GM18511 (cell line): ENCODE results near the gene TEKT3.

Experiments used
- ATAC-seq: cut with Tn5 transposase; IDR thresholded peaks from one replicate; pipeline ENCODE4 v1.9.1; 2021; ENCODE audit warnings: mild to moderate bottlenecking, moderate library complexity; ENCODE audit not compliant: unreplicated experiment

The TEKT3 gene

DNA sequence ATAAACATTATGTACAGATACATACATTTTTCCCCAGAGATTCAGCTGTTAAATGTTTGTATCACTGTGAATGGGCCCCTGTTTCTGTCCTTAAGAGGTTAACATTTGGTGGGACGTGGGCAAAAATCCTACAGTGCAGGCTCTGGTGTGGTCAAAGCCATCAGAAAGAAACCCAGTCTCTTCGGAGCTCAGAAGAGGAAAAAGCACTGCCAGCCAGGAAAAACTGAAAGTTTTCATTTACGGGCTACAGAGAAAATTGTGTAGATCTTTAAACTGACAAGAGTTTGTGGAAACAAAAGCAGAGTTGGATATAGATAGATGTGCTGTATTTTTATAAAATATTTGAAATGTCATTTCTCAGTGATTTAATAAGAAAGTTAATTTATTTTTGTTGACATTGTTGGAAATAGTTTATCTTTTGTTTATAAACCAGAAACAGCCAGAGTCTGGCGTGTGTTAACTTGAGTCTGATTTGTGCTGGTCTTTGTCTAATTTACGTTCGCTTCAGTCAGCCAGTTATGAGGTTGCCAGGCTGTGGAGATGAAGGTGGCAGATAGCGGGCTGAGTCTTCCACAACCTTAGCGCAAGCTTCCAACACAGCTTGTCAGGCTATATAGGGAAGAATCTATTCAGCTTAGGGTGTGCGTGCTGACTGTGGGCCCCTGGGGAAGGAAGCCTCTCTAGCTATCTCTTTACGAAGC is 9.5 kb upstream of the TEKT3 start:
- ATAC-seq, result no peak

DNA sequence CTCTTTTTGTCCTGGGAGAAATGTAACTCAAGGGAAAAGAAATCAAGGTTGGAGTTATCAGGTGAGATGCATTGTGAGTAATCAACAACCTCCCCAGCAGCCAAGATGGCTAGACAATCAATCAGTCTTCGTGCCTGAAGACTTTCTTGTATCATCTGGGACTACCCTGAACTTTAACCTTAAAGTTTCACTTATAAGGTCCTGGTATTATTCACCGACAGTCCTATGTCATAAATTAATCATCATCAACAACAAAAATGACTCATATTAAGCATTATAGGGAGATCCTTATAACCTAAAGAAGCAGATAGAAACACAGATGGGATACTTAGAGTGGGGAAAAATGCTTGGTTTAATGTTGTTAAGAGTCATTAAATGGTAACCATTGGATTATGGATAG is 7.7 kb upstream of the TEKT3 start:
- ATAC-seq, result no peak

DNA sequence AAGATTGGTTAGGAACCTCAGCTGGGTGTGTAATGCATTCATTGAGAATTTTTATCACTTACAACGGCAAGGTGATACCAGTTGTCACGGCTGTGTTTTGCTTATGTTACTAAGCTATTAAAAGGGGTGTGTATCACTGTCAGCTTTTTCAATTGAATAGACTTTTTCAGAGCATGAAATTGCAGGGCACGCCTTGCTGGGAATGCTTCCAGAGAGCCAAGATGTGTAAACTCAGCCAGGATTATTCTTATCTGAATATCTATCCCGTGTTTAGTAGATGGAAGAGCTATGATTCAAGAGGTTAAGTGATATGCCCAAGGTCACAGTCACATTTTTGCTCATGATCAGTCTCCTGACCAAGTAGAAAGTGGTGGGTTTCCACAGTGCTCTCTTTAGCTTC is 6.6 kb upstream of the TEKT3 start:
- ATAC-seq, result no peak

DNA sequence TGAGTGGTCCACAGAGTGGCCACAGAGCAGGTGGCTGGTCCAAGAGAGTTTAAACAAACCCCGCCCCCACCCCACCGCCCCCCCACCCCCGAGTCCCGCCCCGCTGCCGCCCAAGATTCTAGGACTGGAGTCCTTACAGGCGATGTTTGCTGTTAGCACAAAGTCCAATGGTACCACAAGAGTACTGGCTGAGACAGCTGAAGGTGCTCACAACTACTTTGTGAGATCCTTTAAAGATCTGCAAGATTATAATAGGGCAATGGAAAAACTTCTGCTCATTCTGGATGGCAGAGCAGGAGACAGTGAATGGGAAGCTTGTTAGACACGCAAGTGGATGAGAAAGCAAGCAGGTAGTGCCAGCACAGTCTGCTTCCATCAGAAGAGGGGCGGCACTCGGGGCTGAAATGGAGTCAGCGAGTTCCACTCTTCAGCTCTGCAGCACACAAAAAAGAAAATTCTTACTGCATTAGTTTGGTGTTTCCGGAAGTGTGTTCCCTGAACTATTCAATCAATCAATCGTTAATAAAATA is 4.7 kb upstream of the TEKT3 start:
- no peak for ATAC-seq

DNA sequence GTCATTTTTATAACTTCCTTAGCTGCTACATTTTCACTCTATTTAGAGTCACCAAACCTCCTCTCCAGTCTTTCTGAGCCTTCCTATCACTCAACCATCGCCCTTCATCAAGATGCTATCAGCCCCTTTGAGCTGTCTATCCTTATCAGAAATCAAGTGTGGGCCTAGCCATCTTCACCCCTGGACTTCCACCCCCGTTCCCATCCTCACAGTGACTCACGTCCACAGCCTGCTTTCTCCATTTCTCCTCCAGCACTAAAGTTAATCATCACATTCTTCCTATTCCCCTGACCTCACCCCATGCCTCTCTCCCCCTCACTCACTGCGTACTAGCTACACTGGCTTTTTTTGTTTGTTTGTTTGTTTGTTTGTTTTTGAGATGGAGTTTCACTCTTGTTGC is 2.4 kb upstream of the TEKT3 start:
- no peak for ATAC-seq

DNA sequence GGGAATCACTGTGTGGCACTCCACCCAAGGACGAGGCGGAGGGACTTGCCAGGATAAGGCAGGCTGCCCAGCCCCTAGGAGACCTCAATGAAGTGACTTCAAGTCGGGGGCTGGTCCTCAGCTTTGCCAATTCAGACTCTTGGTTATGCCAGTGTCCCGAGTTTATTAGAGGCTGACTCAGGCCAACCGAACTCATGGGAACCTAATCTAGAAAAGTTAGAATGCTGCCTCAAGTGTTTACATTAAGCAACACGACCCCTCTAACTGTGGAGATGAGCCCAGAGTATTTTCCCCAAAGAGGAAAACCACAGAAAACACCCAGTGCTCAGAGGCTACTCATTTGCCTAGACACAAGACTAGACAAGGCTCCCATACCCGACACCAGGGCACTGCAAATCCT is 1.1 kb upstream of the TEKT3 start:
- no peak for ATAC-seq

DNA sequence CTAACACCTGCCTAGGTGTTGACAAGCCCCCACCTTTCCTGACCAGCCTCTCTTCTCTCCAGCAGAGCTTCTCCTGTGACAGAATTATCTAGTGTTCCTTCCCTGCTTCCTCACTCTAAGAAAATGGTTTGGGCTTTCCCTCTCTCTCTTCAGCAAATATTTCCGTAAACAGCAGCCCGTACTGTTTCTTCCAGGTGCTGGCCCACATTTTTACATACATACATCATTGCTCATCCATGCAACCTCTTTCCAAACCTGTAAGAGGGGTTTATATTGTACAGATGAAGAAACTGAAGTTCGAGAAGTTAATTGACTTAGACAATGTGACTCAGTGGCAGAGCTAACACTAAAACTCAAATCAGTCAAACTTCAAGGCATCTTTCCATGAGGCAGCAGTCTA is 569 bp upstream of the TEKT3 start:
- no peak for ATAC-seq

DNA sequence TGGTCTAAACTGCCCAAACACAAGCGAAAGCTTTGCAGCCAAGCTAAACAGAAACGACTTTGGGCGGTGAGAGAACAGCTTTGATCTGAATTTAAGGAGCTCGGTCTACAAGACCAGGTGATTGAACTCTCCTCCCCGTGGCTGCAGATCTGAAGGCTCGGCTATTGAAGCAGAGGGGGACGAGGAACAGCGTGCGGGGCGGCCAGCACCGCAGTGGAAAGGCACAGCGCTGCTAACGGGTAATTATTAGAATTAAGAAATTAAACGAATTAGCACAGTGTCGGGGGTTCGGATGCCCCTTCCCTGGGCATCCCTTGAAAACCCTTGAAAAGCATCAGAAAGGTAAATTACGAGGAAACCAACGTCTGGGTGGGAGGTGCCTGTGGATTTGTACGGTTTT is 431 bp downstream of the TEKT3 start:
- ATAC-seq, result no peak

DNA sequence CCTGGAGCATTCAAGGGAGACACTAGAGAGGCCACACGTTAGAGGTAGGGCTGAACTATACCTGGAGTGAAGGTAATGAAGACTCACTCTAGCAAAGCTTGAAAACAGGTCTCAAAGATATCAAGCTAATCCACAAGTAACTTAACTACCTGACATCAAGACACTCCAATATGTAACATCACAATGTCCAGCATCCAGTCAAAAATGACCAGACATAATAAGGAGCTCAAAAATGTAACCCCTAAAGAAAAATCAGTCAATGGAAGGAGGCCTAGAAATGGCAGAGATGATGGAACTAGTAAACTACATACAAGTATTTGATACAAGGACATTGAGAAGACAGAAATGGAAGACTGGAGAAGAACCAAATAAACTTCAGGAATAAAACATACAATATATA is 6.0 kb downstream of the TEKT3 start:
- no peak for ATAC-seq

DNA sequence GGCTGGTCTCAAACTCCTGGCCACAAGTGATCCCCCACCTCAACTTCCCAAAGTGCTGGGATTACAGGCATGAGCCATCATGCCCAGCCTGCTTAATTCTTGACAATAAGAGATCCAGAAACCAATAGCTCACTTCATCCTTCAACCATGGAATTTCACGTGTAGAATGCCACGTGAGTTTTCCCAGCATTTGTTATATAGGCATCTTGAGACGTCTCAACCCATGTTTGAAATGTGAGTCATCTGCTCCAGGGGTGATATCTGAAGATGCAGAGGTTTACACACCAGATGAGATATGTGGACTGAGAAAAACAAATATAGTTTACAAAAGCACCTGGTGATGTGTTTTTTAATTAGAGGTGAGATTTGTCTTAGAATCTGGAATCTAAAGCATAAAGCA is 7.1 kb downstream of the TEKT3 start:
- ATAC-seq, result no peak

DNA sequence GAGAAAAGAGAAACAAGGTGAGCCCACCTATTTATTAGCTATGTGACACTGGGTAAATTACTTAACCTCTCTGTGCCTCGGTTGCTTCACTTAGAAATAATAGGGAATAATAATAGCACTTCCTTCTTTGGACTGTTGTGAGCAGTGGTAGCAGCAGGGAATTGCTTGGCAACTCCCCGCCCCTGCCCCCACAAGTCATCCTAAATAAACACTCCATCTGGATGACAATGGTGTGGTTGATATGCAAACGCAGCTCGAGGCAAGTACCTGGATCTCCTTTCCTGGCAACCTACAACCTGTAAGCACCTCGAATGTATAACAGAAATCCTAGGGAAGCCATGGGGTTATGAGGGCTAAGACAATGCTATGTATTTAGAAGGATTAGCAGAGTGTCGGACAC is 9.1 kb downstream of the TEKT3 start:
- ATAC-seq, result no peak

DNA sequence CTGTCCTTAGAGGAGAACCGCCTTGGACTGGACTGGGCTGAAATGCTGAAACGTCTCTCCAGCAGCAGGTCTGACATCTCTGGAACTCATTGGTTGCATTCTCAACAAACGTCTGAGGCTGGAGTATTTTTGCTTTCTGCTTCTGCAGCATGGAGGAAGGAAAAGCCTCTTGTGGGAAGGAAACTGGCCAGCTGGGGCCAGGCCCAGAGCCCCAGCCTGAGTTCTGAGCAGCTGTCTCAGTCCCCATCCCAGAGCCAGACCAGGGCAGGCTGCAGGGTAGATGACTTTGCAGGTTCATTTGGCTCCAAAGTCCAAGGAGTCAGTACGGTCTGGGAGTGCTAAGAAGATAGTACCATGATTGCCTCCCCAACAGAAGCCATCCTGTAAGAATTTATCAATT is 18.3 kb downstream of the TEKT3 start:
- ATAC-seq, result no peak

DNA sequence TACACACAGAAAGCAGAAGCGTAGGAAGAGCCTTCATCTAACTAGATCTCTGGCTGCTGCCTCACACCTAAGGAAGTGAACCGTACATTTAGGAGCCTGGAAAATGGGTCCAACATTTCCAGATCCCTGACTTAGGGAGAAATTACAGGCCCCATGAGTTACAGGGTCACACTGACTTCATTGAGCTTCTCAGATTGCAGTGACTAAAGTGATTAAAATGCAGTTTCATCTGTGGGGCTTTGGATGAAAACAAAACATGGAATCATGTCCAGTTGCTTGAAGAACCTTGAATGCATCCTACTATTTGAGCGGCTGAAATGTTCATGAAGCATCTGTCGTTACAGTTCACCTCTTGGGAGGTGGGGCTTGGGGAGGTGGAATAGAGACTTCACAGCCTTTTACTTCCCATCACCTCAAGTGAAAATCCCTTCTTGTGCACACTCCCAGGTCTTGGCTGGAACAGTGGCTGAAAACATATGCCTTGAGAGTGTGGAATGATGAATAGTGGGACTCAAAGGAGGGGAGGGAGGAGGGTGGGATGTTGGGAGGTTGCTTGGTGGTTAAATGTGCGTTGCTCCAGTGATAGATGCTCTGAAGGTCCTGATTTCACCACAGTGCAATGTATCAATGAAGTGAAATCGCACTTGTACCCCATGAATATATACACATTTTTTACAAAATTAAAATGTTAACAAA is 19.7 kb downstream of the TEKT3 start:
- no peak for ATAC-seq

DNA sequence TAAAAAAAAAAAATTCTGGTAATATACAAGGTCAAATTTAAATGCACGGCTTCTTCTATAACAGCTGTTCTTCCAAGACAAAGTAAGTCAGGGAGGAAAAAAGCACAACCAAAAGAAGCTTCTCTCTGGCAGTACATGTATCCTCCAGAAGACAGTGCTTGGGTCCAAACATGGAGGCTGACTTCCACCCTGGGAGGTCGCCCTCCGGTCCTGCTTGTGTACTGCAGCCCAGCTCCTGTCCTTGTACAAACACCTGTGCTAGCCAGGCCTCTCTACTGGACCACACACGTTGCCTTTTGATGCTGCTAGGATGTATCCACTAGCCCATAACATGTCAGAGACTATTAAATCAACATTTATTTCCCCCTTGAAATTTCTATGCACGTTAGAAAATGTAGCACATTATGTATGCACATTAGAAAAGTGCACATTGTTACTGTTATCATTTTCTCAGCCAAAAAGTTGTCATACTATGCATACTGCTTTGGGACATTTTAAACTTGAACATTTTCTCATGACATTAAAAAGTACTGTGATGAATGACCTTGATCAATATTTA is 21.9 kb downstream of the TEKT3 start:
- ATAC-seq, result no peak

DNA sequence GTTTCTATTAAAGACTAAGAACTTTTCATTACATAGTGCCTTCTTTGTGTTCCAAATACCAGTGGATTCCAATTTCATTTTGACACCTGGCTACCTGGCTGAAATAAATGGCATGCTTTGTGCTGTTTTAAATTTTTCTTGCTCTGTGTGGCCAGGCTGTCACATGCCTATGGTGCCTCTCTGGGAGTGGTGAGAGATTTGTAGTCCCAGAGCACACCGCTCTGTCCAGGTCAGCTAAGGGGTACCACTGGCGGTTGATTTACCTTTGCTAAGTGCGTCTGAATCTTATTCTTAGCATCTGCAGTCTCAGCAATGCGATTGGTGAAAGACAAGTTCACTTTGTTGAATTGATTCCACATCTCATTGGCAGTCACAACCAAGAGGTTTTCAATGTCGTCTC is 29.4 kb downstream of the TEKT3 start:
- no peak for ATAC-seq

DNA sequence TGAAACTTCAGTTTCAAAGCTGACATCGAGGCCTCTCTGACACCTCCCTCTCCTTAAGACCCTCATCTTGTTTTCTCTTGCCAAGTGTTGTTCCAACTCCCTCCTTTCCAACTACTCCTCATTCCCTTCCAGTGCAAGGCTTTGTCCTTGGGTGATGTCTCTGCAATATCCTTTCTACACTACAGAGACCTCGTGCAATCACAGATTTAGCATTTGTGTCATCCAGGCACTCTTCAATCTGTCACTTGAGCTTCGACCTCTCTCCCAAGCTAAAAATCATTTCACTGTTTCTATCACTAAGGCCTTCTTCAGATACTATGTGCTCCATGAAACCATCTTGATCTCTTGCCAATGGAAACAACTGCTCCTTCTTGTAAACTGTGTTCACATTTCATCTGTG is 31.6 kb downstream of the TEKT3 start:
- no peak for ATAC-seq

DNA sequence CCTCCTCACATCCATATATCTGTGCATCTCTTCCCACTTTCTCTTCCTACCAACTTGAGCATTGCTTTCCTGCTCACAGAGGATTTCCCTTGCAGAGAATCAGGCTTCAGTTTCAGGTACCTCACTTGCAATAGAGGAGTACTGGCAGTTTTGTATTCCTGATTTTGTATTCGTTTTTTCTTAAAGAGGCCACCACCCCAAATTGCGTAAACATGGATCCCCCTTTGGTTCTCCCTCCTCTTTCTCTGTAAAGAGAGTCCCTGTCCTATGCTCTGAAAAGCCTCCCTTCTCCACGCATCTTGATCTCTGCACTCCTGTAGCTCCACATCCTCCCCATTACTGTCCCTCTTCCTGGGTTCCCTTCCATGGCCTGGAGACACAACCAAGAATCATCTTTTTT is 32.2 kb downstream of the TEKT3 start:
- no peak for ATAC-seq

DNA sequence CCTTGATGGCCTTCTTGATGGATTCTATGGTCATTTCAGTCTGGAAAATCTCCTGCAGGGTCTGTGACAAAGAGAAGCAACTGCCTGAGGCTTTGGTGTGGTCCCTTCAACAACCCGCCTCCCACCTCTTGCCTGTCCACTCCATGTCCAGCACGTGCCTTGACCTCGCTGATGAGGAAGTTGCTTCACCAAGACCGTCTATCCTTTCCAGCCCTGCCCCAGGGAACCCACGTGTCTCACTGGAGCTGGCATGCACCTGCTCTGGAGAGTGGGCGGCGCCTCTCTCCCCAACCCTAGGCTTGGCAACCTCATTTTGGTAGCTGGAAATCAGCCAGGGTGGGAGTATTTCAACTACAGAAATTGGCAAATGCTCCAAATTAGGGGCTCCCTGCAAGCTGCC is 32.6 kb downstream of the TEKT3 start:
- ATAC-seq, result no peak

DNA sequence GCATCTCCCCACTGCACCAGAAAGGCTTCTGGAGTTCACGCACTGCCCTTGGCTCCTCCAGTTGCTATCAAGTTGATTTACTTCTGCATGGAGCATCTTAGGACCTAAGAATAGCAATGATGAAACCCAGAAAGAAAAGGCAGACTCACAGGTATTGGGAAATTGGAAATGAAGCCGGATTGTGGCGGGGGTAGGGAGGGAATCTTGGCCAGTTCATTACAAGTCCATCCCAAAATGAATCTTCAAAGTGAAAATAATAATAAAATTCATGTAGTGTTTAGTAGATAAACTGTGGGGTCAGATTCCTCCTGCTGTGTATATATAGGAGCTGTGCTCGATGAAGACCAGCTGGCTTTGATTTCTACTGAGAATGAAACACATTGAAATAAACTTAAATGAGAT is 33.7 kb downstream of the TEKT3 start:
- ATAC-seq, result no peak

DNA sequence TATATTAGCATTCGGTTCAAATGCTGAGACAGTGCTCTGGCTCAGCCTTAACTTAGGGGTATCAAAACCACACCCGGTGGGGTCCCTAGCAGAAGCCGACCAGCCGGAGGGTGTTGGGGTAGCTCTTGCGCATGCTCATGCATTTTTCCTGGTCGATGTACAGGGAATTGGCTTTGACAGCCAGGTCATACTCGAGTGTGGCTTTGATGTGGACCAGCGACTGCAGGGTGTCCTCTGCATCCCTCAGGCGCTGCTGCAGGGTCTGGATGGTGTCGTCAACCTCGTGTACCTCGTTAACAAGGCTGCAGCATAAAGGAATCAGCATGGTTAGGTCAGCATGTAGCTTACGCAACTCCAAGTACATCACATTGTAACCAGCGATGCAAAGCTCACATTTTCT is 37.5 kb downstream of the TEKT3 start:
- ATAC-seq, result no peak

DNA sequence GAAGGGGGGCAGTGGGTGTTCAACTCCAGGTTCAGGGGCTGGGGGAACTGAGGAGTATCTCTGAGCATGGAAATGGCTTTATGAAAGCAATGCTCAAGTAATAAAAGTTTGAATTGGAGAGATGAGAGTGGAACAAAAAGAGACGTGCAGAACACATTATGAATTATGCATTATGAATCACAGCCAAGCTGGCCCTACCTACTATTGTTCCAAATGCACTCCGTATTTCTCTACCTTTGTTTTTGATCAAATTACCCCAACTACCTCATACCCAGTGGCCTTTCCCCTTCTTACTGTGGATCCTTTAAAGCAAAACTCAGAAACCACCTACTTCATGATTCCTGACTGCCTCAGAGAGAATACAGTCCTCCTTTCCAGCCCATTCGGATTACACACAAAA is 38.1 kb downstream of the TEKT3 start:
- ATAC-seq, result no peak

DNA sequence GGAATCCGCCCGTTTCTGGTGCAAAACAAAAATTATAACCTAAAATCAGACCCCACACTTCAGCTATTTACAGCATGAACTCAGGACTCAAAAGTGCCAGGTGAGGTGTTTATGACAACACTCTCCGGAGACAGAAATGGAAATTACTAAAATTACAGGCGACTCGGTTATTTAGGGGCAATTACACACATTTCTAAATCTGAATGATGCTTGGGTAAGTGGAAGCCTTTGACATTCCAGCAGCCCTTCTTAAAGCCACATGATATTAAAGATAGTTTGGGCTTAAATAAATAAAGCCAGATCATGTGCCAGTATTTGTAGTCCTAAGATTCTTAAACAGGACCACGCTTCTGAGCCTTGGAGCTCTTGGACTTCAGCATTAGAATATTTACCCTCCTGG is 39.6 kb downstream of the TEKT3 start:
- ATAC-seq, result no peak
